ENCODE data around the gene APC2.
"Not testable (repeated sequence)": the region's sequence is repeated elsewhere in the genome, so short reads cannot be mapped to it uniquely, and the experiment has no call there.

The APC2 gene

GRCh38 chr19:1418496-1418775, 31.5 kb upstream of the APC2 start:
- Histone ChIP-seq H3K36me3 (ENCODE audit: control insufficient read depth in 1 of 2, insufficient read depth in 2 of 2, low read length in 2 of 2) (peaks cover 20 to 52% of the 10 kb centered on the region in 2 donors), H3K4me3 (ENCODE audit: low read depth in 1 of 2, low read length in 2 of 2) (no peak overlapping the region), H3K4me1 (ENCODE audit: control insufficient read depth in 1 of 2, insufficient read depth in 2 of 2, low read length in 2 of 2) (peaks cover 15 to 37% of the 10 kb centered on the region in 2 donors), H3K27ac (ENCODE audit: low read length) (no peak overlapping the region), H3K27me3 (ENCODE audit: low read depth, low read length) (no peaks in the 10 kb centered on the region), H3K9me3 (ENCODE audit: control insufficient read depth in 1 of 2, low read length in 2 of 2) (no peaks in the 10 kb centered on the region)

GRCh38 chr19:1418951-1419738, 30.8 kb upstream of the APC2 start:
- Histone ChIP-seq H3K4me3 (ENCODE audit: low read depth in 1 of 2, low read length in 2 of 2) (no peak overlapping the region), H3K27me3 (ENCODE audit: low read depth, low read length) (no peaks in the 10 kb centered on the region), H3K27ac (ENCODE audit: low read length) (no peak overlapping the region), H3K9me3 (ENCODE audit: control insufficient read depth in 1 of 2, low read length in 2 of 2) (no peaks in the 10 kb centered on the region), H3K36me3 (ENCODE audit: control insufficient read depth in 1 of 2, insufficient read depth in 2 of 2, low read length in 2 of 2) (peaks cover 26 to 58% of the 10 kb centered on the region in 2 donors), H3K4me1 (ENCODE audit: control insufficient read depth in 1 of 2, insufficient read depth in 2 of 2, low read length in 2 of 2) (peaks cover 15 to 37% of the 10 kb centered on the region in 2 donors)

- not testable (repeated sequence) for H3K4me3 ChIP-seq (ENCODE audit: low read depth in 1 of 2, low read length in 2 of 2); H3K9me3 ChIP-seq (ENCODE audit: control insufficient read depth in 1 of 2, low read length in 2 of 2); H3K27ac ChIP-seq (ENCODE audit: low read length); H3K27me3 ChIP-seq (ENCODE audit: low read depth, low read length)
- peaks cover 11 to 33% of the 10 kb centered on the region in 2 donors for H3K4me1 ChIP-seq (ENCODE audit: control insufficient read depth in 1 of 2, insufficient read depth in 2 of 2, low read length in 2 of 2)
- H3K36me3 ChIP-seq (ENCODE audit: control insufficient read depth in 1 of 2, insufficient read depth in 2 of 2, low read length in 2 of 2), result peaks cover 27 to 66% of the 10 kb centered on the region in 2 donors
These were observed 29.8 kb upstream of the APC2 start for GRCh38 chr19:1420085-1420484.

- H3K27ac ChIP-seq (ENCODE audit: low read length), result no peak overlapping the region
- H3K36me3 ChIP-seq (ENCODE audit: control insufficient read depth in 1 of 2, insufficient read depth in 2 of 2, low read length in 2 of 2), result peaks cover 32 to 71% of the 10 kb centered on the region in 2 donors
- peaks cover 9 to 28% of the 10 kb centered on the region in 2 donors for H3K4me1 ChIP-seq (ENCODE audit: control insufficient read depth in 1 of 2, insufficient read depth in 2 of 2, low read length in 2 of 2)
- H3K9me3 ChIP-seq (ENCODE audit: control insufficient read depth in 1 of 2, low read length in 2 of 2), result no peaks in the 10 kb centered on the region
- no peaks in the 10 kb centered on the region for H3K27me3 ChIP-seq (ENCODE audit: low read depth, low read length)
- no peak overlapping the region for H3K4me3 ChIP-seq (ENCODE audit: low read depth in 1 of 2, low read length in 2 of 2)
These were observed 29.3 kb upstream of the APC2 start for GRCh38 chr19:1420590-1420989.

- Histone ChIP-seq H3K27me3 (ENCODE audit: low read depth, low read length) (no peaks in the 10 kb centered on the region), H3K4me3 (ENCODE audit: low read depth in 1 of 2, low read length in 2 of 2) (no peak overlapping the region), H3K36me3 (ENCODE audit: control insufficient read depth in 1 of 2, insufficient read depth in 2 of 2, low read length in 2 of 2) (peaks cover 34 to 79% of the 10 kb centered on the region in 2 donors), H3K4me1 (ENCODE audit: control insufficient read depth in 1 of 2, insufficient read depth in 2 of 2, low read length in 2 of 2) (peaks cover 1 to 20% of the 10 kb centered on the region in 2 donors), H3K27ac (ENCODE audit: low read length) (no peak overlapping the region), H3K9me3 (ENCODE audit: control insufficient read depth in 1 of 2, low read length in 2 of 2) (no peaks in the 10 kb centered on the region)
These were observed 28.5 kb upstream of the APC2 start for GRCh38 chr19:1421218-1421957.

GRCh38 chr19:1421958-1422305, 28.0 kb upstream of the APC2 start:
- no peaks in the 10 kb centered on the region for H3K27me3 ChIP-seq (ENCODE audit: low read depth, low read length)
- H3K4me3 ChIP-seq (ENCODE audit: low read depth in 1 of 2, low read length in 2 of 2), result no peak overlapping the region
- H3K27ac ChIP-seq (ENCODE audit: low read length), result no peak overlapping the region
- no peaks in the 10 kb centered on the region for H3K9me3 ChIP-seq (ENCODE audit: control insufficient read depth in 1 of 2, low read length in 2 of 2)
- H3K4me1 ChIP-seq (ENCODE audit: control insufficient read depth in 1 of 2, insufficient read depth in 2 of 2, low read length in 2 of 2), result peaks cover 0 to 15% of the 10 kb centered on the region in 2 donors
- peaks cover 36 to 85% of the 10 kb centered on the region in 2 donors for H3K36me3 ChIP-seq (ENCODE audit: control insufficient read depth in 1 of 2, insufficient read depth in 2 of 2, low read length in 2 of 2)

- Histone ChIP-seq H3K9me3 (ENCODE audit: control insufficient read depth in 1 of 2, low read length in 2 of 2) (no peaks in the 10 kb centered on the region), H3K4me3 (ENCODE audit: low read depth in 1 of 2, low read length in 2 of 2) (no peak overlapping the region), H3K27ac (ENCODE audit: low read length) (no peak overlapping the region), H3K27me3 (ENCODE audit: low read depth, low read length) (no peaks in the 10 kb centered on the region), H3K36me3 (ENCODE audit: control insufficient read depth in 1 of 2, insufficient read depth in 2 of 2, low read length in 2 of 2) (peaks cover 39 to 89% of the 10 kb centered on the region in 2 donors), H3K4me1 (ENCODE audit: control insufficient read depth in 1 of 2, insufficient read depth in 2 of 2, low read length in 2 of 2) (peaks cover 0 to 10% of the 10 kb centered on the region in 2 donors)
These were observed 27.6 kb upstream of the APC2 start for GRCh38 chr19:1422360-1422759.

GRCh38 chr19:1422943-1423342, 27.0 kb upstream of the APC2 start:
- H3K9me3 ChIP-seq (ENCODE audit: control insufficient read depth in 1 of 2, low read length in 2 of 2), result no peaks in the 10 kb centered on the region
- peaks cover 39 to 91% of the 10 kb centered on the region in 2 donors for H3K36me3 ChIP-seq (ENCODE audit: control insufficient read depth in 1 of 2, insufficient read depth in 2 of 2, low read length in 2 of 2)
- H3K27me3 ChIP-seq (ENCODE audit: low read depth, low read length), result no peaks in the 10 kb centered on the region
- H3K27ac ChIP-seq (ENCODE audit: low read length), result no peak overlapping the region
- H3K4me1 ChIP-seq (ENCODE audit: control insufficient read depth in 1 of 2, insufficient read depth in 2 of 2, low read length in 2 of 2), result peaks cover 0 to 5% of the 10 kb centered on the region in 2 donors
- H3K4me3 ChIP-seq (ENCODE audit: low read depth in 1 of 2, low read length in 2 of 2), result no peak overlapping the region

GRCh38 chr19:1423436-1424191, 26.3 kb upstream of the APC2 start:
- no peak overlapping the region for H3K4me3 ChIP-seq (ENCODE audit: low read depth in 1 of 2, low read length in 2 of 2)
- H3K27ac ChIP-seq (ENCODE audit: low read length), result no peak overlapping the region
- H3K36me3 ChIP-seq (ENCODE audit: control insufficient read depth in 1 of 2, insufficient read depth in 2 of 2, low read length in 2 of 2), result peaks cover 39 to 93% of the 10 kb centered on the region in 2 donors
- no peaks in the 10 kb centered on the region for H3K27me3 ChIP-seq (ENCODE audit: low read depth, low read length)
- H3K9me3 ChIP-seq (ENCODE audit: control insufficient read depth in 1 of 2, low read length in 2 of 2), result no peaks in the 10 kb centered on the region
- H3K4me1 ChIP-seq (ENCODE audit: control insufficient read depth in 1 of 2, insufficient read depth in 2 of 2, low read length in 2 of 2), result no peaks in the 10 kb centered on the region

- no peaks in the 10 kb centered on the region for H3K4me1 ChIP-seq (ENCODE audit: control insufficient read depth in 1 of 2, insufficient read depth in 2 of 2, low read length in 2 of 2)
- no peak overlapping the region for H3K27ac ChIP-seq (ENCODE audit: low read length)
- no peaks in the 10 kb centered on the region for H3K9me3 ChIP-seq (ENCODE audit: control insufficient read depth in 1 of 2, low read length in 2 of 2)
- H3K36me3 ChIP-seq (ENCODE audit: control insufficient read depth in 1 of 2, insufficient read depth in 2 of 2, low read length in 2 of 2), result peaks cover 39 to 93% of the 10 kb centered on the region in 2 donors
- H3K4me3 ChIP-seq (ENCODE audit: low read depth in 1 of 2, low read length in 2 of 2), result no peak overlapping the region
- no peaks in the 10 kb centered on the region for H3K27me3 ChIP-seq (ENCODE audit: low read depth, low read length)
These were observed 25.5 kb upstream of the APC2 start for GRCh38 chr19:1424192-1424955.

All from muscle layer of duodenum (tissue), 2 donors.